Osteocyte (in vitro differentiated cells): Measurements from ENCODE around the gene TMC4. TPM values are rescaled to one million over a fixed set of nuclear protein-coding genes. Genes with fewer than 3 reads are reported as not detected.

ENCODE experiments used
- DNase-seq: peaks from one replicate; pipeline ENCODE4 v3.0.0; 2021; ENCODE audit warnings: mixed read lengths; ENCODE audit not compliant: unreplicated experiment; ENCODE audit errors: extremely low spot score
- H3K27ac Mint-ChIP-seq: one replicate; pipeline ENCODE4 v1.8.0; 2021; ENCODE audit warnings: mild to moderate bottlenecking, mixed read lengths; ENCODE audit not compliant: unreplicated experiment
- H3K27me3 Mint-ChIP-seq: one replicate; pipeline ENCODE4 v1.8.0; 2021; ENCODE audit warnings: mixed read lengths; ENCODE audit not compliant: unreplicated experiment
- H3K36me3 Mint-ChIP-seq: one replicate; pipeline ENCODE4 v1.8.0; 2021; ENCODE audit warnings: mixed read lengths; ENCODE audit not compliant: unreplicated experiment
- H3K4me1 Mint-ChIP-seq: one replicate; pipeline ENCODE4 v1.8.0; 2021; ENCODE audit warnings: mixed read lengths; ENCODE audit not compliant: unreplicated experiment
- H3K4me3 Mint-ChIP-seq: one replicate; pipeline ENCODE4 v1.8.0; 2021; ENCODE audit warnings: mild to moderate bottlenecking, moderate library complexity, mixed read lengths; ENCODE audit not compliant: unreplicated experiment
- H3K9me3 Mint-ChIP-seq: one replicate; pipeline ENCODE4 v1.8.0; 2021; ENCODE audit warnings: mixed read lengths; ENCODE audit not compliant: unreplicated experiment
- total RNA-seq: library from RNA; stranded (reverse); gene quantifications from 2 replicates; pipeline ENCODE4 v1.2.1, GENCODE V29; 2021
- TF ChIP-seq, protein P1 (sequence below): fragments of 200-600 bp; sonication (generic); IDR thresholded peaks from 2 replicates; pipeline ENCODE4 v1.5.0; 2021; ENCODE audit warnings: antibody characterized with exemption, mild to moderate bottlenecking, moderate library complexity

The TMC4 gene
- total RNA-seq, 1 donor from 2014 or later, result 2.7 TPM

DNA sequence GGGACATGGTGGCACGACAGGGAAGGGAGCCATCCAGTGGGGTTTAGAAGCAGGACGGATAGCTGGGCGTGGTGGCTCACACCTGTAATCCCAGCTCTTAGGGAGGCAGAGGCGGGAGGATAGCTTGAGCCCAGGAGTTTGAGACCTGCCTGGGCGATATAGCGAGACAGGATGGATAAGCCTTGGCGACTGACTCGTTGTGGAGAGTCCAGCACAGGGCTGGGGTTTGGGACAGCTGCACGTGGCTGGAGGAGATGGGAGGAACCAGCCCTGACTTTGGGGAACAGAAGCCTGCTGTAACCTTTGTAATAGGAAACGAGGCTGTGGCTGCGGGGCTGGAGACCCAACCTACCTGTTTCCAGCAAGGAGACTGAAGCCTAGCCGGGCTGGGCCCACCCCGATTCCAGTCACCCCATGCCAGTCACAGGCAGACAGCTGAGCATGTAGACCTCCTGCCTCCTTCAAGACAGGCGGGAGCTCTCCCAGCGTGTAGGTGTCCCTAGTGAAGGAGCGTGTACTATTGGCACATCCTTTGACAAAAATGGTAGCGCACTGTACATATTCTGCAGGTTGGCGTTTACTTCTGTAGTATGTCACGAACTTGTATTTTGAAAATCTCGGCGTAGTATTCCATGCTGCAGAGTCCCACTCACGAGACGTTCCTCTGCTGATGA is 21.5 kb downstream of the TMC4 start:
- Mint-ChIP-seq H3K4me1 (peaks cover 7% of the 10 kb centered on the region), H3K27ac (no peak overlapping the region), H3K36me3 (peaks cover 48% of the 10 kb centered on the region), H3K27me3 (no peaks in the 10 kb centered on the region), H3K9me3 (no peaks in the 10 kb centered on the region), H3K4me3 (no peak overlapping the region)
- no peak for DNase-seq
- TF ChIP-seq, protein P1, sequence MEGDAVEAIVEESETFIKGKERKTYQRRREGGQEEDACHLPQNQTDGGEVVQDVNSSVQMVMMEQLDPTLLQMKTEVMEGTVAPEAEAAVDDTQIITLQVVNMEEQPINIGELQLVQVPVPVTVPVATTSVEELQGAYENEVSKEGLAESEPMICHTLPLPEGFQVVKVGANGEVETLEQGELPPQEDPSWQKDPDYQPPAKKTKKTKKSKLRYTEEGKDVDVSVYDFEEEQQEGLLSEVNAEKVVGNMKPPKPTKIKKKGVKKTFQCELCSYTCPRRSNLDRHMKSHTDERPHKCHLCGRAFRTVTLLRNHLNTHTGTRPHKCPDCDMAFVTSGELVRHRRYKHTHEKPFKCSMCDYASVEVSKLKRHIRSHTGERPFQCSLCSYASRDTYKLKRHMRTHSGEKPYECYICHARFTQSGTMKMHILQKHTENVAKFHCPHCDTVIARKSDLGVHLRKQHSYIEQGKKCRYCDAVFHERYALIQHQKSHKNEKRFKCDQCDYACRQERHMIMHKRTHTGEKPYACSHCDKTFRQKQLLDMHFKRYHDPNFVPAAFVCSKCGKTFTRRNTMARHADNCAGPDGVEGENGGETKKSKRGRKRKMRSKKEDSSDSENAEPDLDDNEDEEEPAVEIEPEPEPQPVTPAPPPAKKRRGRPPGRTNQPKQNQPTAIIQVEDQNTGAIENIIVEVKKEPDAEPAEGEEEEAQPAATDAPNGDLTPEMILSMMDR, result no peak

DNA sequence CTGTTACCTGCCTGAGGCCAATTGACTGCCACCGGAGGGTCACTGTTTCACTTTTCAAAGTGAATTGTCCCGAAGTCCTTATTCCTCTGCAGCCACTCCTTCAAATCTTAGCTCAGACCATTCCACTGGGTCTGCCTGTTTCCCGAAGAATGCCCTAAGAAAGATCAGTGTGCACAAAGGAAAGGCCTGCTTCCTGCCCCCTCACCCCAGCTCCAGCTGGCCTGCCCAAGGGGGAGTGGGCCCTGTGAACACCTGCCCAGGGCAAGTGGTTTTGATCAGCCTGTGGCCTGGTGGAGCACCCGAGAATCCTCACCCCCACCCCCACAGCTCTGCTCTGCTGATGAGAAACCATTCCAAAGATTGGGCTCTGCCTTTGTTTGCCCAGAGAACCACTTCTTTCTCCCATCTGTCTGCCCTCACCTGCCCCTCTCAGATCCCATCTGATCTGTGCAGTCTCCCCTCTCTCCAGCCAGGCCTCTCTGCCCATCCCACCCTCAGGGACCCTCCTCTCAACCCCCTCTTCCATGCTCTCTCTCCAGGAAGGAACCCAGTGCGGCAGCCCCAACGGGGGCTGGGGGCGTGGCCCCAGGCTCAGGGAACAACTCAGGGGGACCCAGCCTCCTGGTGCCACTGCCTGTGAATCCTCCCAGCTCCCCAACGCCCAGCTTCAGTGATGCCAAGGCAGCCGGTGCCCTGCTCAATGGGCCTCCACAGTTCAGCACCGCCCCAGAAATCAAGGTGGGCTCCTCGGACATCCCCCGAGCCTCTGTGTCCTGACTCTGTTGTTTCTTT is 23.7 kb downstream of the TMC4 start:
- Mint-ChIP-seq H3K4me1 (peaks cover 7% of the 10 kb centered on the region), H3K36me3 (peaks cover 51% of the 10 kb centered on the region), H3K4me3 (no peak overlapping the region), H3K27me3 (no peaks in the 10 kb centered on the region), H3K27ac (no peak overlapping the region), H3K9me3 (no peaks in the 10 kb centered on the region)
- TF ChIP-seq, protein P1, result no peak
- no peak for DNase-seq

DNA sequence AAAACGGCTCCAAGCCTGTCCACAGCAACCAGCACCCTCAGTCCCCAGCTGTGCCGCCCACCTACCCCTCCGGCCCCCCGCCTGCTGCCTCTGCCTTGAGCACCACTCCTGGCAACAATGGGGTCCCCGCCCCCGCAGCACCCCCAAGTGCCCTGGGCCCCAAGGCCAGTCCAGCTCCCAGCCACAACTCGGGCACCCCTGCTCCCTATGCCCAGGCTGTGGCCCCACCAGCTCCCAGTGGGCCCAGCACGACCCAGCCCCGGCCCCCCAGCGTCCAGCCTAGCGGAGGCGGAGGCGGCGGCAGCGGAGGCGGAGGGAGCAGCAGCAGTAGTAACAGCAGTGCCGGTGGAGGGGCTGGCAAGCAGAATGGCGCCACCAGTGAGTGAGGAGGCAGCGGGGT is 24.8 kb downstream of the TMC4 start:
- DNase-seq, result no peak
- Mint-ChIP-seq H3K4me3 (no peak overlapping the region), H3K36me3 (peaks cover 53% of the 10 kb centered on the region), H3K9me3 (no peaks in the 10 kb centered on the region), H3K27ac (no peak overlapping the region), H3K27me3 (no peaks in the 10 kb centered on the region), H3K4me1 (peaks cover 2% of the 10 kb centered on the region)
- TF ChIP-seq, protein P1, result no peak

DNA sequence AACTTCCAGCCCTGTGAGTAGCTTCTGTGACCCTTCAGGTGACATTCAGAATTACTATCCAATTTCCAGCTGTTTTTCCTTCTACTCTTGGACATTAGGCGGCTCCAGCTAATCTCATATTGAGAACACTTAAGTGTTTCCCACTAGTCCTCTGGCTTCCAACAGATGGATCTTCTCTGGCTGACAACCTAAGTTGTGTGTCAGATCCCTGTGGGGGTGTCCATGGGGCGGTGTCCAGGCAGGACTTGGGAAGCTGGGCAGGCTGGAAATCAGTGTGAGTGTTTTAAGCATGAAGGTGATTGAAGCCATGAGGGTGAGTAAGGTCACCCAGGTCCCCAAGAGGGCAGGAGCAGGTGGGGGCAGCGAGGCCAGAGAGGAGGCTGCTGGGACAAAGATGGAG is 25.3 kb downstream of the TMC4 start:
- Mint-ChIP-seq H3K4me1 (no peaks in the 10 kb centered on the region), H3K36me3 (peaks cover 53% of the 10 kb centered on the region), H3K27ac (no peak overlapping the region), H3K4me3 (no peak overlapping the region), H3K9me3 (no peaks in the 10 kb centered on the region), H3K27me3 (no peaks in the 10 kb centered on the region)
- no peak for DNase-seq
- TF ChIP-seq, protein P1, result no peak

DNA sequence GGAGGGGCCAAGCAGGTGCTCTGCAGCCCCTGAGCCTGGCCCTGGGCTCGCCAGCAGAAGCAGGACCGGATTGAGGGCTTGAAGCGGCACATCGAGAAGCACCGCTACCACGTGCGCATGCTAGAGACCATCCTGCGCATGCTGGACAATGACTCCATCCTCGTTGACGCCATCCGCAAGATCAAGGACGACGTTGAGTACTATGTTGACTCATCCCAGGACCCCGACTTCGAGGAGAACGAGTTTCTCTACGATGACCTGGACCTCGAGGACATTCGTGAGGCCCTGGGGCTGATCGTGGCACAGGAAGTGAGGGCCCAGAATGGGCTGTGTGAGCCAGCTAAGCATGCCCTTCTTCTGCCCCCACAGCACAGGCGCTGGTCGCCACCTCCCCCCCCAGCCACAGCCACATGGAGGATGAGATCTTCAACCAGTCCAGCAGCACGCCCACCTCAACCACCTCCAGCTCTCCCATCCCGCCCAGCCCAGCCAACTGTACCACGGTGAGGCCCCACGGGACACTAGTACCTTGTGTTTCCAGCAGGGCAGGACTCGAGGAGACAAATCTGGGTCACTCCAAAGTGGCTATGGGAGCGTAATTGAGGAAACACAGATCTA is 27.3 kb downstream of the TMC4 start:
- no peaks in the 10 kb centered on the region for H3K9me3 Mint-ChIP-seq
- H3K27me3 Mint-ChIP-seq, result no peaks in the 10 kb centered on the region
- DNase-seq, result no peak
- no peak overlapping the region for H3K4me3 Mint-ChIP-seq
- peaks cover 3% of the 10 kb centered on the region for H3K4me1 Mint-ChIP-seq
- H3K36me3 Mint-ChIP-seq, result peaks cover 48% of the 10 kb centered on the region
- H3K27ac Mint-ChIP-seq, result no peak overlapping the region
- TF ChIP-seq, protein P1, result no peak
